ENCODE results near the gene CDH4.
"Not testable (repeated sequence)": the region's sequence is repeated elsewhere in the genome, so short reads cannot be mapped to it uniquely, and the experiment has no call there.

The CDH4 gene

DNA sequence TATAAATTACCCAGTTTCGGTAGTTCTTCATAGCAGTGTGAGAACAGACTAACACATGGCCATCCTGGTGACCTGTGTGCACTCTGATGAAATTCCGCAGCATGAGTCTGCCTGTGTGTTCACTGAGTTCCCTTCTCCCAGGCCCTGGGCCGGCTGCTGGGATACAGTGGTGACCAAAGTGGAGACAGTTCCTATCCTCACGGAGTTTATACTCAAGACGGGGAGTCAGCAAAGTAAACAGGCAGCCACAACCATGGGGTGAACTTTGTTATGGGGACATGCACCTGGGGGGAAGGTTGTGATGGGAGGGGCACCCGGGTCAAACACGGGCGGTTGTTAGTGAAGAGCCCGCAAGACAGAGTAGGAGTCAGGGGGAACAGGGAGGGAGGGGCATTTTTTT lies 202.0 kb downstream of the CDH4 start:
- no peak for DNase-seq

DNA sequence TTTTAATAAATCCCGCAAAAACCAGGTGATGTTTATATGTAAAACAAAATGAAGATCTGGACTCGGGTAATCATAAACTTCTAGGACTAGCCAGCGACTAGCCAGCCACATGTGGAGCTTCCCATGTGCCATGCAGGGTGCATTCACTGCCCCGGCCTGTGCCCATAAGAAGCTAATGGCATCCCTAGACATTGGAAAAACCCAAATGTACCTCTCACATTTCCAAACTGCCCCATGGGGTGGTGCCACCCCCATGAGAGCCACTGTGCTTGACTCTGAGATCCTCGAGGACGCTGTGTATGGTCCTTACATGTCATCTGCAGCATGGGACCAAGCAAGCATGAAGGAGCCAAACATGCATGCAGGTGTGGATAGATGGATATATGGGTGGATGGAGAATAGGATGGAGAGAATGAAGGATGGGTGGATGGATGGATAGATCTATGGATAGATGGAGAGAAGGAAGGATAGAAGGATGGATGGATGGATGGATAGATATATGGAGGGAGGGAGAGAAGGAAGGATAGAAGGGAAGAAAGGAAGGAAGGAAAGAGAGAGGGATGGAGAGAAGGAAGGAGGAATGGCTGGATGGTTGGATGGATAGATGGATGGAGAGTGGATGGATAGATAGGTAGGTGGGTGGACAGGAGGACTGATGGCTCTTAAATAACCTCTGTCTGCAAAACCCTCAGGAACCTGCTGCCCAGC lies 203.6 kb downstream of the CDH4 start:
- no peak for DNase-seq

DNA sequence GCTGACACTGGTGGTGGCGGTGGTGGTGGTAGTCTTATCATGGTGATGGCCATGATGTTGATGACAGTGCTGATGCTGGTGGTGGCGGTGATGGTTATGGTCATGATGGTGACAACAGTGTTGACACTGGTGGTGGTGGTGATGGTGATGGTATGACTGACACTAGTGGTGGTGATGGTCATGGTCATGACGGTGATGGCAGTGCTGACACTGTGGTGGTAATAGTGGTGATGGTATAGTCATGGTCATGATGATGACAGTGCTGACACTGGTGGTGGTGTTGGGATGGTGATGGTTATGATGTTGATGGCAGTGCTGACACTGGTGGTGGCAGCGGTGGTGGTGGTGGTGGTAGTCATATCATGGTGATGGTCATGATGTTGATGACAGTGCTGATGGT lies 205.7 kb downstream of the CDH4 start:
- DNase-seq = no peak

DNA sequence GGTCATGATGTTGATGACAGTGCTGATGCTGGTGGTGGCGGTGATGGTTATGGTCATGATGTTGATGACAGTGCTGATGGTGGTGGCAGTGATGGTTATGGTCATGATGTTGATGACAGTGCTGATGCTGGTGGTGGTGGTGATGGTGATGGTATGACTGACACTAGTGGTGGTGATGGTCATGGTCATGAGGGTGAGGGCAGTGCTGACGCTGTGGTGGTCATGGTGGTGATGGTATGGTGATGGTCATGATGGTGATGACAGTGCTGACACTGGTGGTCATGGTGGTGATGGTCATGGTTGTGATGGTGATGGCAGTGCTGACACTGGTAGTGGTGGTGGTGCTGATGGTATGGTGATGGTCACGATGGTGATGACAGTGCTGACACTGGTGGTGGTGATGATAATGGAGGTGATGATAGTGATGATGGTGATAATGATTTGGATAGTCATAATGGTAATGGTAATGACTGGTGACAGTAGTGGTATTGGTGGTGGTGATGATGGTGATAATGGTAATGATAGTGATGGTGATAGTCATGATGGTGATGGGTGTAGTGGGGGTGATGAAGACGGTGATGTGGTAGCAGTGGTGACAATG lies 206.2 kb downstream of the CDH4 start:
- no peak for DNase-seq

DNA sequence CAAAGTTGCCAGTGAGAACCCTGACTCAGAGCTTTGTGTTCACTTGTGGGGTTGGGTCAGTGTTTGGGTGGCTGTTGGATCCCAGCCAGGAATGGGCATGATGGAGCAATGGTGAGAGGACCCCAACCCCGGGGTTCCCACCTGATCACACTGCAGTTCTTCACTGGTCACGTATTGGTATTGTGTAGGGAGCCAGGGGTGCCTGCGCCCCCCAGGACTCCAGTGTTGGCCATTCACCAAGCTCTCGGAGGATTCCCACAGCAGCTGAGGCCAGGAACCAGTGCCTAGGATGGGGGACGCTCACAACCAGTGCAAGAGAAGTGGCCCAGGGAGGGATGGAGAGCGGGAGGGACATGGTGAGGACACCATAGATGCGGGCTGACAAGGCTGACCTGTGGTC lies 207.2 kb downstream of the CDH4 start:
- no peak for DNase-seq

DNA sequence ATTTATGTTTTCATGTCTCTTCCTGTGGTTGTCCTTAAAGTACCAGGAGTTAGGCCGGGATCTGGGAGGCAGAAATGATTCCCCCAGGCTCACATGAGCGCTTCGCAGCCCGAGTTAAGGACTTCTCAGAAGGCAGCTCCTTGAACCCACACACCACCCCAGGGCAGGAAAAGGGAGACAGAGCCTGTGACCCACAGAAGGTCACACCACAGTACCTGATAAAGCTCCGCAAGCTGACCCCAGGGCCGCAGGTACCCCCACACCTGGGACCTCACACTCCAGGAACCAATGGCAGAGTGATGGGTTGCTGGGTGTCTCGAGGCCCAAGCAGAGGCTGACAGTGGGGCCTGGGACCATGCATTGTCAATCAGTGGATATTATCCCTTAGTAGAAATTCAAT lies 207.6 kb downstream of the CDH4 start:
- no peak for DNase-seq

DNA sequence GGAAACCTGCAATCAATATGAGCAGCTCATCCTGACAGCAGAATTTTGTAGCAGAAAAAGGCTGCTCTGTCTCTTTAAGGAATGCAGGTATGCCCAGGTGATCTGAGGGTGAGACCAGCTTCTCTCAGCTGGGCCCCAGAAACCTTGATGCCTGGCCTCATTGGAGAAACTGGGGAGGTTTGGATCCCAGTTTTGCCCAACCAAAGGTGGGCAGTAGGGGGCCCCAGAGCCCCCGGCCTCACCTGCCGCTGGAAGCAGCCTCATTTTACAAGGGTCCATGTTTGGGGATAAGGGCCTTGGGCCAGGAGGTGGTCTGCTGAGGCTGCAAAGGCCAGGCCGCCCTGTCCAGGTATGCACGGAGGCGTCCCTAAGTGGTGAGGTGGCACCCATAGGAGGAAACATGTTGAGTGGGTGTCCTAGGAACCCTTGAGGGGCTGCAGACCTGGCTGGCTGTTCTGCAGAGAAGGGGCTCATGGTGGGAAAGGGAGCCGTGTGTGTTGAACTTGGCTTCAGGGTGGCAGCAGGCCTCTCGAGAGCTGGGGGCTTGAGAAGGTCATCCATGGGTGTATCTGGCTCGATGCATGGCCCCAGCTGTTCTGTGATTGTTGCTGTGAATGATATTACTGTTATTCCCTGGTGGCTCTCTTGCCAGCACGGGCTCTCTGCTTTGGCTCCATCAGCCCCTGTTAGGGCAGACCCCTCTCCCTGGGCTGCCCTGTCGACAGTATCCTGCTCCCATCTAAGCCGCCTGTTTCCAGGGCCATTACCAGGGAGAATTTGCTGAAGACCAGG lies 208.4 kb downstream of the CDH4 start:
- no peak for DNase-seq

DNA sequence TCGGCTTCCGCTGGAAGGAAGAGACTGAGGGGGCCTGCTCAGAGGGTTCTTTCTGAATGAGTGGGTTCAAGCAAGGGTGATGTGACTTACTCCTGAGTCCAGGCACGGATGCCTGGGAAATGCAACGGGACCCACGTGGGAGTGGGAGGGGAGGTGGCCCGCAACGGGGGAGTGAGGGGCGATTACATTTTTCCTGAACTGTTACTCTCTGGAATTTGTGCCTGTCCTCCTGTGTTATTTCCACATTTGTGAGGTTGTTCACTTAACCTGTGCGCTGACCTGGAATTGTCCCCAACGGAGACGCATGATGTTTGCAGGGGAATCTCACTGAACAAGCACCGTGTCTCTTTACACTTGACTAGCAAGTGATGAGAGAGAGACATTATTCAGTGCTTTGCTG lies 209.4 kb downstream of the CDH4 start:
- no peak for DNase-seq

DNA sequence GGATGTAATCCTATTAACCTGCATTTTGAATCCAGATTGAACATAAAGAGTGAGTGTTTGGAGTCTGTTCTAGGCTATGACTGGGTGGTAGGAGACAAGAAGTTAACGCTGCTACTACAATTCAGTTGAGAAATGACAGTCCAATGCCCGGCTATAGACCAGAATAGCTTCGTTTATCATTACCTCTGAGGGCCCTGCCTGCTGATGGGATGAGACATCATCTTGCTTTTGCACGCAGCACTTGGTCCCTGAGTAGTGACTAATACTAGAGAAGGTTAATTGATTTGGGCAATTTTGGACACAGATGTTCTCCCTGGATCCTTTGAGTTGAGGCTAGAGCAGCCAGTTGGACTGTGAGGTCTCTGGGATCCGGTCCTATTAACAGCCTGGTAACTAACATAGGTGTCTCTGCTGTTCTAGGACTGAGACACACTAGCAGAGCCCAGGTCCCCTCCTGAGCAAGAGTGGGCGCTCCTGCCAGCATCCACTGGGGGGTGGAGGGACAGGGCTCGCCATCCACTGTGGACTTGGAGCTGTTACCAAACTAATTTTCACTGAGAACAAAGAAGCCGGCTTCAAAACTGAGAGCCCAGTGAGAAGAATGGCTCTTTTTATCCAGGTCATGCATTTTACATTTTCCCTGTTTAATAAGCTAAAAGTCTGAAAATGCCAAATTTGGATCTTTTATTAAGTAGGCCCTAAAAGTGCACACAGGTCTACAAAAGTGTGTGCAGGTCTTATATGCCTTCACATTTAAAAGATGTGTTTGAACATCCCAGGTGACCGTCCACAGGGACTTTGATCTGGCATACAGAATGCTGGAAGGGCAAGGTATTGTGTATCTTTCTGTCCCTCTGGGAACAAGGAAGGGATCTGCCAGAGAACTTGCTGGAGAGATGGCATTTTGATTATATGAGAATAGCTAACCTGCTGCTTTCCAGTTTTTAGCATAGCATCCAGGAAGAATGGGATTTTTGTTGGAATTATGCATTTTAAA lies 212.5 kb downstream of the CDH4 start:
- peak in 10 of 56 donors; percentile 11 to 47 (median 15) for DNase-seq

DNA sequence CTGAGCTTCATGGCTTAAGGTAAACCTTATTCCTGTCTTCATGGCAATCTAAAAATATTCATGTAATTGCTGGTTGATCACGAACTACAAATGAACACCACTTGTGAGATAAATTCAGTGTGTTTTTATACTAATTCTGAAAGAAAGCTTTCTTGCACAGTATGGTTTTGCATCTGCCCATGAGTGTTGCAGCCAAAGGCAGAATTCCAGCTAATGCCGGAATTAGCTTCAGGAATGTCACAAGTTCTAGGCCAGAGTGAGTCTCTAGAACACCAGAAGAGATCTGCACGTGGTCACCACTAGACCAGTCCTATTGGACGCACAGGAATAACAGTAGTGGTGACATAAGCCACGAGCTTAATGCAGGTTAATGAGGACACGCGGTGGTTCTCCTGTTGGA lies 223.7 kb downstream of the CDH4 start:
- DNase-seq = no peak

DNA sequence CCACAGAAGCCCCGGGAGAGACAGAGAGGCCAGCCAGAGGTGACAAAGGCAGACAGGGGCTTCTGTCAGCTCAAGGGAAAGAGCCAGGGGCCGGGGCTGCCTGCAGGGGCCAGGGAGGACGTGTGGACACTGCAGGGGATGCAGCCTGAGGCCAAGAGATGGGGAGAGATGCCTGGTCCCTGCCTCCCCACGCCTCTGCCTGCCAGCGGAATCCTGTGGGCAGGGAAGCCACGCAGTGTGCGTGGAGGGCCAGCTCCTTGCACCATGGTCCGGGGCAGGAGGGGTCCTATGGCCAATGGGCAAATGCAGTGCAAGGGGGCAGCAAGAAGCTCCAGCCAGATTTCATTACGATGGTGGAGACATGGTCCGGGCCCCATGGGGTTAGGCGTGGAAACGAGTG lies 224.9 kb downstream of the CDH4 start:
- no peak for DNase-seq

DNA sequence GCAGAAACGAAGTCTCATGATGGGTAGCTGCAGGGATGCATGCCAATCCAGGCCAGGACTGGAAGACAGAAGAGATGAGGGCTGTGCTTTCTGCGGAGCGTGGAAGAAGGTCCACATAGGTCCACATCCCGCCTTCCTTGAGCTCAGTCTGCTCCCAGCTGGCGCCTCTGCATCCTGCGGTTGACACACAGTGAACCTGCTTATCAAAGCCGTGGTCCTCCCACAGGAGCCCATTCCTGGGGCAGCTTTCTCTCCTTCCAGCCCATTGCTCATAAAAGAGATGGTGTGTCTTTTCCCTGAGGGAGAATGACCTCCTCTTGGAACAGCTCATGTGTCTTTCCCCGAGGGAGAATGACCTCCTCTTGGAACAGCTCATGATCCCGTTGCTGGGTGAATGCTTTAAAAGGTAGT lies 225.4 kb downstream of the CDH4 start:
- no peak for DNase-seq

DNA sequence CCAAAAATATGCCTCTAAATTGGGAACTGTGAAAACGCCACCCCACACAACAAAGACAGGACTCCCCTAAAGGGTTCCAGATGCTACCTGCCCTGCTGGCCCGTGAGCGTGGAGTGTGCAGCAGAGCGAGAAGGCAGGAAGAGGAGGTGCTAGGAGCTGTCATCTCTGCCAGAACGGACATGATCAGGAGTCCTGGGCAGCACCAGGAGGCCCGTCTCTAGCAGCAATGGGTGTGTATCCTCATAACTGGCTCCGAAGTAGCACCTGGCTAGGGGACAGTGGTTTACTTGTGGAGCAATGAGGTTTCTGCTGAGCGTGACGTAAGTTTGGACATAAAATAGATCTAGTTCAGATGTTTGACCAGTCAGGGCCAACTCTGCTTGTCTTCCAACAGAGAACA lies 226.0 kb downstream of the CDH4 start:
- no peak for DNase-seq

DNA sequence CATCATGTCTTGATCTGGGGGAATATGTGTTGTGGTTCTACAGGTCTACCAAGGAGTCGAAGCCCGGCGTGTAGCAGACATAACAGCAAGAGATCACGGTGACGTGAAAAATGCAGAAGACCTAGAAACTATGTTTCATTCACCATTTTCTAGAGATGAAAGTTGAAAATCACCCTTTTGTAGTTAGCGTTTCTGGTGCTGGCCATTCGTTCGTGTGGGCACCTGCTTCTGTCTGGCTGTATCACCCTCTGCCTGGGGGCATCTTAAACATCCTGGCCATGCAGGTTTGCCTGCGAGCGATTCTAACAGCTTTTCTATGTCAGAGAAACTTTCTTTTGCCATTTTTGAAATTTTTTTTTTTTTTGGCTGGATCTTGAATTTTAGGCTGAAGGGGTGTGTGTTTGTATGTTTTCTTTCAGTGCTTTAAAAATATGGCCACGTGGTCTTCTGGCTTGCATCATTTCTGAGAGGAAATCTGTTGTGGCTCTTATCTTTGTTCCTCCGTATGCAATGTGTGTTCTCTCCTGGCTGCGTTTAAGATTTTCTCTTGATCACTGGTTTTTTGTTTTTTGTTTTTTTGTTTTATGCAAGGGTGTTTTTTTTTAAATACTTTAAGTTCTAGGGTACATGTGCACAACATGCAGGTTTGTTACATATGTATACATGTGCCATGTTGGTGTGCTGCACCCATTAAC lies 226.7 kb downstream of the CDH4 start:
- DNase-seq = no peak

DNA sequence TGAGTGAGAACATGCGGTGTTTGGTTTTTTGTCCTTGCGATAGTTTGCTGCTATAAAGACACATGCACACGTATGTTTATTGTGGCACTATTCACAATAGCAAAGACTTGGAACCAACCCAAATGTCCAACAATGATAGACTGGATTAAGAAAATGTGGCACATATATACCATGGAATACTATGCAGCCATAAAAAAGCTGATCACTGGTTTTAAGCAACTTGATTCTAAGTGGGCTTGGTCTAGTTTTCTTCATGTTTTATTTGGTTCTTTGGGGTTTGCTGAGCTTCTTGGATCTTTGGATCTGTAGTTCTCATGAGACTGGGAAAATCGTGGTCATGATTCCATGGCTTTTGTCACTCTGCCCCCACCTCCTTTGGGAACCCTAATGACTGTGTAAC lies 227.4 kb downstream of the CDH4 start:
- DNase-seq = not testable (repeated sequence)

DNA sequence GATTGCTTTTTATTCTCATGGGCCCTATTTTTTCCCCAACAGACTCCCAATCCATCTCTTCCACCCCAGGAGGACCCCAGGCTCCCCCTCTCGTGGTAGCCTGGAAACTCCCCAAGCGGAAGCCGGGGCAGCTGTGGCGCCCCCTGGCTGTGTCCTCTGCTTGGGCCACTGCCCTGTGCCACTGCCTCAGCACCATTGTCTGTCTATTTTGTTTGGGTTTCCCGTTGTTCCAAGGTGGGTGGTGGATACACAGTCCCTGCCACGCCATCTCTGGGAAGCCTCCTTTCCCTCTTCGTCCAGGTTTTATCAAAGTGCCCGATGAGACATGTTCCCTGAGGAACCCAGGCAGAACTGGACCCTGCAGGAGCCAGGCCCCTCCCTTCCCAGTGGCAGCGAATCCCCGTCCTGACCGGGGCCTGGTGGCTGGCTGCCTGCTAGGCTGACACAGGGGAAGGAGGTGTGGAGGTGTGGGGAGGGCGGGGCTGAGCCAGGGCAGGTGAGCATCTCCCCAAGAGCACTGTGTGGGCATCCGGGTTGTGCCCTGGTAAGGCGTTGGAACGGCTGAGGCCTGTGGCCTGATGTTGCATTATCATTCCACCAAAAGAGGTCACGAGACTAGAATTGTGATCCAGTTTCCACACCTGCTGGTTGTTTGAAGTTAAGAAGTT lies 228.2 kb downstream of the CDH4 start:
- DNase-seq = no peak

DNA sequence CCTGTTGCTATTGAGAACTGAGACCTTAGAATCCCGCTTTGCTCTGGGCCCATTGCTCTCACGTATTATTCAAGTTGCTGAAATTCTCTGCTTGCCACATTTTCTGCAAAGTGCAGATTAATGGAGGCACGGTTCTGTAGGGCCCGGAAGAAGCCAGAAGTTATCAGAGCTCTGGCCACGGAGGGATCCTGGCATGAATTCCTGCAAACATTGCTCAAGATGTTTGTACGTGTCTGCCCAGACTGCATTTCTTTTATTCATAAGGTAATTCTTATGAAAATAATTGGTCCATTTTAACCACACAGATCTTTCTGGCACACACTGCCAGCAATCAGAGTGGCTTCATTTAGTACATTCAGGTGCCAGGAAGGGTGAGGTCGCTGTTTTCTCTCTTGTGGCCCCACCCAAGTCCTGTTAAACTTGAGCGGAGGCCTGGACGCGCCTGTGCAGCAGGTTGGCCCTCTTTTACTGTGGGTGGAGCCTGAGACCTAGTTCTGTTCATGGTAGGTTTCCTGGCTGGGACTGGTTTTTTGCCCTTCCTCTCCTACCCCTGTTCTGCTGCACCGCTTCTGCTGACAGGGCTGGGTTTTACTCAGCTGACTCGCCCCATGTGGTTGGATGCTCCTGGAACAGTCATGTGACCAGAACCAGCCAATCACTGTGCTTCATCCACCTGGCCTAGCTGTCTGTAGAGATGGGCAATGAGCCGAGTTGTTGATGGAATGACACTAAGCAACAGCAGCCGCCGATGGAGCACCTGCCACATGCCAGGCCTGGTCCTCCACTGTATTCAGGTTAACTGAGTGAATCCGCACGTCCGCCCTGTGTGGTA lies 230.2 kb downstream of the CDH4 start:
- peak in 1 of 56 donors; percentile 46 for DNase-seq

DNA sequence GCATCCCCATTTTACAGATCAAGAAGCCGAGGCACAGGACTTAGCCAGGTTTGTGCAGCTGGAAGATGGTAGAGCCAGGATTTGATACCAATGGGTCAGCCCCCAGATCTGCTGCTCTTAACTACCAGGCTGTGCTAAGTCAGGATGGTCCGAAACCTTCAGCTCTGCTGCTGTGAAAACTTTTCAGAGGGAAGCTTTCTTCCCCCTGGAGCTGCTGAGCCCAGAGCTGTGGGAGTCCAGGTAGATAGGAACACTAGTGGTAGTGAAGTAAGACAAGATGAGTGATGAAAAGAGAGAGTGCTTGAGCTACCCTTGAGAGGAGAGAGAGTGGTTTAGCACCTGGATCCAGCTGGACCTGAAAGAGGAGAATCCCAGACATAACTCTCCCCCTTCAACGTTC lies 230.8 kb downstream of the CDH4 start:
- DNase-seq = no peak

Measured in amygdala (tissue), 56 donors.